Upper lobe of left lung (tissue), 4 donors: ENCODE data around the gene LDLRAD3.

Experiments
- POLR2A ChIP-seq, 4 donors: fragments of 450-650 bp; IDR thresholded peaks; one replicate each; pipeline ENCODE4 v1.5.1; 2016 to 2017; ENCODE audit warnings: antibody characterized with exemption in 4 of 4, mild to moderate bottlenecking in 2 of 4
- TF ChIP-seq, protein P1 (sequence below), 6 experiments: fragments of 450-650 bp in 4 of 6; fragments of 200-600 bp in 2 of 6; sonication (generic) in 2 of 6; IDR thresholded peaks; one replicate each; pipeline ENCODE4 v1.5.1; 2016 to 2019; ENCODE audit warnings: antibody characterized with exemption in 6 of 6

DNA sequence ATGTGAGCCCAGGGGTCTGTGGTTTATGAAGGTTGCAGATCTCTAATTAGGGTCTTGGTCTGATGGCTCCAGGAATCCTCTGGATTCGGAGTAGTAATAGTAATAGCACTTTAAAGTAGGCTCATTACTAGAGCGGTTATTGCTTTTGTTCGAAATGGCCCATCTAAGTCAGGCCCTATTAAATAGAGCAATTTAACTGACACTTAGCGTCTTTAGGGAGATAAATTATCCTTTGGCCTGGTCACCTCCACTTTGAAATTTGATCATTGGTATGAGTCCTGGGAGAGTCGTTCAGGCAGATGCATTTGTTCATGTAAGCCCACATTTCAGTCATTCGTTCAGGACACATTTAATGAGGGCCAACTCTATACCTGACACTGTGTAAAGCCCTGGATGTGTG is 54.8 kb downstream of the LDLRAD3 start:
- no peak for TF ChIP-seq POLR2A (IDR thresholded peaks at IDR 0.05)
- TF ChIP-seq, protein P1, sequence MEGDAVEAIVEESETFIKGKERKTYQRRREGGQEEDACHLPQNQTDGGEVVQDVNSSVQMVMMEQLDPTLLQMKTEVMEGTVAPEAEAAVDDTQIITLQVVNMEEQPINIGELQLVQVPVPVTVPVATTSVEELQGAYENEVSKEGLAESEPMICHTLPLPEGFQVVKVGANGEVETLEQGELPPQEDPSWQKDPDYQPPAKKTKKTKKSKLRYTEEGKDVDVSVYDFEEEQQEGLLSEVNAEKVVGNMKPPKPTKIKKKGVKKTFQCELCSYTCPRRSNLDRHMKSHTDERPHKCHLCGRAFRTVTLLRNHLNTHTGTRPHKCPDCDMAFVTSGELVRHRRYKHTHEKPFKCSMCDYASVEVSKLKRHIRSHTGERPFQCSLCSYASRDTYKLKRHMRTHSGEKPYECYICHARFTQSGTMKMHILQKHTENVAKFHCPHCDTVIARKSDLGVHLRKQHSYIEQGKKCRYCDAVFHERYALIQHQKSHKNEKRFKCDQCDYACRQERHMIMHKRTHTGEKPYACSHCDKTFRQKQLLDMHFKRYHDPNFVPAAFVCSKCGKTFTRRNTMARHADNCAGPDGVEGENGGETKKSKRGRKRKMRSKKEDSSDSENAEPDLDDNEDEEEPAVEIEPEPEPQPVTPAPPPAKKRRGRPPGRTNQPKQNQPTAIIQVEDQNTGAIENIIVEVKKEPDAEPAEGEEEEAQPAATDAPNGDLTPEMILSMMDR (IDR thresholded peaks at IDR 0.05): no peak
